ENCODE measurements around the gene HLCS. TPM values are rescaled to one million over a fixed set of nuclear protein-coding genes. Genes with fewer than 3 reads are reported as not detected.

HLCS gene
- total RNA-seq, 1 donor from 2014 or later, result 10.3 TPM

DNA sequence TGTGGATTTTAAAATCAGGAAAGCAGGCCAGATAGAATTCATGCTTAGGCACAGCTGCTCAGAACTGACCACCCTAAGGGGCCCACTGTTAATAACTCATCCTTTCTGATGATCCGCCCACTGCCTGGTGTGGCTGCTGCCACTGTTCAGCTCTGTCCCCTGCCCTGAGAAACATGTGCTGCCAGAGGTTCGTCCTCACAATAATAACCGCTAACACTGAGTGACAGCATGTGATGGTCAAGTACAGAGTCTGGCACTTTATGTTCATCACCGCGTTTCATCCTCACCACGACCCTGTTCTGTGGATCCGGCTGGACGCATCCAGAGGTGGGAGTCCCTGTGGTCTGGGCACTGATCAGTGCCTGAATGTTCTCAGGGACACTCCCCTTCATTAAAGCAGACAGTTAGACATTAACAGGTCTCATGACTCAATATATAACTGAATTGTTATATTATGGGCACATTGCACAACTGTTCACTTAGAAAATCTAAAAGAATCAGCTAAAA is 159.0 kb downstream of the HLCS start:
- no peak for DNase-seq (ENCODE audit: extremely low spot score in 2 of 2)
- intact Hi-C loops (cut with DNase I), result no loop called here
- Histone ChIP-seq H3K27me3 (no peaks in the 10 kb centered on the region), H3K4me1 (no peaks in the 10 kb centered on the region), H3K27ac (no peak overlapping the region), H3K4me3 (no peak overlapping the region), H3K9me3 (no peaks in the 10 kb centered on the region), H3K36me3 (no peaks in the 10 kb centered on the region)
- TF ChIP-seq POLR2AphosphoS5 (IDR thresholded peaks at IDR 0.05; ENCODE audit: insufficient read depth in 1 of 2, low read depth in 1 of 2) (no peak), POLR2A (IDR thresholded peaks at IDR 0.05) (no peak)
- TF ChIP-seq, protein P1, sequence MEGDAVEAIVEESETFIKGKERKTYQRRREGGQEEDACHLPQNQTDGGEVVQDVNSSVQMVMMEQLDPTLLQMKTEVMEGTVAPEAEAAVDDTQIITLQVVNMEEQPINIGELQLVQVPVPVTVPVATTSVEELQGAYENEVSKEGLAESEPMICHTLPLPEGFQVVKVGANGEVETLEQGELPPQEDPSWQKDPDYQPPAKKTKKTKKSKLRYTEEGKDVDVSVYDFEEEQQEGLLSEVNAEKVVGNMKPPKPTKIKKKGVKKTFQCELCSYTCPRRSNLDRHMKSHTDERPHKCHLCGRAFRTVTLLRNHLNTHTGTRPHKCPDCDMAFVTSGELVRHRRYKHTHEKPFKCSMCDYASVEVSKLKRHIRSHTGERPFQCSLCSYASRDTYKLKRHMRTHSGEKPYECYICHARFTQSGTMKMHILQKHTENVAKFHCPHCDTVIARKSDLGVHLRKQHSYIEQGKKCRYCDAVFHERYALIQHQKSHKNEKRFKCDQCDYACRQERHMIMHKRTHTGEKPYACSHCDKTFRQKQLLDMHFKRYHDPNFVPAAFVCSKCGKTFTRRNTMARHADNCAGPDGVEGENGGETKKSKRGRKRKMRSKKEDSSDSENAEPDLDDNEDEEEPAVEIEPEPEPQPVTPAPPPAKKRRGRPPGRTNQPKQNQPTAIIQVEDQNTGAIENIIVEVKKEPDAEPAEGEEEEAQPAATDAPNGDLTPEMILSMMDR (IDR thresholded peaks at IDR 0.05), result no peak

DNA sequence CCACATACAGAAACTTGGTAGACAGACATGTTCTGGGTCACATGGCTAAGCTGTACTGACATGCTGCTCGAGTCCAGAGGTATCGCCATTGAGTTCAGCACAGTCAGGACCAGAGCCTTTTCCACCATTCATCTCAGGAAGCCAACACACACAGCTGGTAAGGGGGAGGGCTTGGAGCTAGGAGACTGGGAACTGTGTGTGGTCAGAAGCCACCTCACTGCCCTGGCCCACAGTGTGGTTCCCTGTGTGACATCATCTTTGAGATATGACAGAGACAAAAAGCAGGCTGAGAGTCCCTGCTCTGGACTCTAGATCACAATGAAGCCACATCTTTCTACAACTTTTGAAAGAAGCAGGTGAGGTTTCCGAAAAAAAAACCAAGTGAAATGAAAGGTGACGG is 160.4 kb downstream of the HLCS start:
- intact Hi-C loops (cut with DNase I), result no loop called here
- no peak for DNase-seq (ENCODE audit: extremely low spot score in 2 of 2)
- no peaks in the 10 kb centered on the region for H3K4me1 ChIP-seq
- no peaks in the 10 kb centered on the region for H3K9me3 ChIP-seq
- no peak overlapping the region for H3K27ac ChIP-seq
- no peaks in the 10 kb centered on the region for H3K27me3 ChIP-seq
- H3K4me3 ChIP-seq, result no peak overlapping the region
- no peak for TF ChIP-seq POLR2A (IDR thresholded peaks at IDR 0.05)
- TF ChIP-seq POLR2AphosphoS5 (IDR thresholded peaks at IDR 0.05; ENCODE audit: insufficient read depth in 1 of 2, low read depth in 1 of 2), result no peak
- TF ChIP-seq, protein P1 (IDR thresholded peaks at IDR 0.05), result no peak
- no peaks in the 10 kb centered on the region for H3K36me3 ChIP-seq

GRCh38 chr21:36804874-36805611 is 161.4 kb downstream of the HLCS start:
- intact Hi-C loops (cut with DNase I), result no loop called here

GRCh38 chr21:36803816-36804439 is 162.5 kb downstream of the HLCS start:
- H3K4me1 ChIP-seq, result no peaks in the 10 kb centered on the region
- no peaks in the 10 kb centered on the region for H3K36me3 ChIP-seq
- no peaks in the 10 kb centered on the region for H3K27me3 ChIP-seq
- H3K27ac ChIP-seq, result no peak overlapping the region
- intact Hi-C loops (cut with DNase I), result no loop called here
- TF ChIP-seq, protein P1 (IDR thresholded peaks at IDR 0.05), result no peak
- no peak for TF ChIP-seq POLR2AphosphoS5 (IDR thresholded peaks at IDR 0.05; ENCODE audit: insufficient read depth in 1 of 2, low read depth in 1 of 2)
- TF ChIP-seq POLR2A (IDR thresholded peaks at IDR 0.05), result no peak
- H3K9me3 ChIP-seq, result no peaks in the 10 kb centered on the region
- DNase-seq (ENCODE audit: extremely low spot score in 2 of 2), result no peak
- H3K4me3 ChIP-seq, result no peak overlapping the region

More at GRCh38 chr21:36804874-36805611, 161.4 kb downstream of the HLCS start:
- Histone ChIP-seq H3K4me3 (no peak overlapping the region), H3K27ac (no peak overlapping the region), H3K27me3 (no peaks in the 10 kb centered on the region), H3K9me3 (no peaks in the 10 kb centered on the region), H3K36me3 (no peaks in the 10 kb centered on the region), H3K4me1 (no peaks in the 10 kb centered on the region)
- no peak for DNase-seq (ENCODE audit: extremely low spot score in 2 of 2)
- TF ChIP-seq, protein P1 (IDR thresholded peaks at IDR 0.05), result no peak
- TF ChIP-seq POLR2AphosphoS5 (IDR thresholded peaks at IDR 0.05; ENCODE audit: insufficient read depth in 1 of 2, low read depth in 1 of 2), result no peak
- TF ChIP-seq POLR2A (IDR thresholded peaks at IDR 0.05), result no peak
